ENCODE data around the gene CPN1.
"Not testable (repeated sequence)": the region's sequence is repeated elsewhere in the genome, so short reads cannot be mapped to it uniquely, and the experiment has no call there.

- TF ChIP-seq EZH2 (IDR thresholded peaks at IDR 0.05; ENCODE audit: insufficient read depth, poor library complexity, severe bottlenecking); EZH2phosphoT487 (IDR thresholded peaks at IDR 0.05; ENCODE audit: insufficient read depth, low read depth): not testable (repeated sequence)
These were observed 43.7 kb upstream of the CPN1 start for GRCh38 chr10:100125335-100125734.
